OCI-LY1 (cell line): ENCODE measurements around the gene SKP1.

ENCODE experiments used
- H2AFZ ChIP-seq: fragments of 200-600 bp; sonication (generic), shearing (Covaris generic); 2 replicates; pipeline ENCODE4 v1.6.0; 2014; ENCODE audit warnings: antibody characterized with exemption, mild to moderate bottlenecking, low read length
- H3F3A ChIP-seq: fragments of 200-600 bp; sonication (generic), shearing (Covaris generic); 2 replicates; pipeline ENCODE4 v1.6.0; 2014; ENCODE audit warnings: mild to moderate bottlenecking, antibody characterized with exemption, low read length, moderate library complexity; ENCODE audit not compliant: insufficient read depth
- H3K27ac ChIP-seq: fragments of 200-600 bp; sonication (generic); 2 replicates; pipeline ENCODE4 v1.5.1; 2014; ENCODE audit warnings: low read length, mixed run types, mild to moderate bottlenecking, low read depth; ENCODE audit not compliant: poor library complexity, severe bottlenecking
- H3K27me3 ChIP-seq: fragments of 200-600 bp; sonication (generic); 2 replicates; pipeline ENCODE4 v1.6.0; 2014; ENCODE audit warnings: antibody characterized with exemption, mild to moderate bottlenecking, low read length, moderate library complexity; ENCODE audit not compliant: insufficient read depth
- H3K36me3 ChIP-seq: fragments of 200-600 bp; sonication (generic); 2 replicates; pipeline ENCODE4 v1.6.1; 2014; ENCODE audit warnings: mild to moderate bottlenecking, antibody characterized with exemption, low read length, moderate library complexity, mixed read lengths; ENCODE audit not compliant: insufficient read depth
- H3K4me1 ChIP-seq: fragments of 200-600 bp; sonication (generic); 2 replicates; pipeline ENCODE4 v1.5.1; 2014; ENCODE audit warnings: mild to moderate bottlenecking, low read length, moderate library complexity; ENCODE audit not compliant: insufficient read depth, severe bottlenecking
- H3K4me2 ChIP-seq: fragments of 200-600 bp; sonication (generic), shearing (Covaris generic); 2 replicates; pipeline ENCODE4 v1.6.1; 2014; ENCODE audit warnings: low read length
- H3K4me3 ChIP-seq: fragments of 200-600 bp; sonication (generic); 2 replicates; pipeline ENCODE4 v1.5.1; 2014; ENCODE audit warnings: low read length, low read depth, mild to moderate bottlenecking, mixed read lengths; ENCODE audit not compliant: poor library complexity, severe bottlenecking
- H3K79me2 ChIP-seq: fragments of 200-600 bp; shearing (Covaris generic); 2 replicates; pipeline ENCODE4 v1.6.1; 2016; ENCODE audit warnings: mixed run types, low read length, mixed read lengths; ENCODE audit not compliant: insufficient read depth
- H3K9ac ChIP-seq: fragments of 200-600 bp; sonication (generic), shearing (Covaris generic); 2 replicates; pipeline ENCODE4 v1.6.1; 2014; ENCODE audit warnings: mild to moderate bottlenecking, low read length, mixed read lengths
- H3K9me2 ChIP-seq: fragments of 200-600 bp; sonication (generic), shearing (Covaris generic); 2 replicates; pipeline ENCODE4 v1.6.1; 2014; ENCODE audit warnings: low read depth, mild to moderate bottlenecking, low read length, mixed read lengths
- H3K9me3 ChIP-seq: fragments of 200-600 bp; shearing (Covaris generic); 2 replicates; pipeline ENCODE4 v1.6.1; 2014; ENCODE audit warnings: low read length, mixed read lengths
- H4K20me1 ChIP-seq: fragments of 200-600 bp; sonication (generic), shearing (Covaris generic); 2 replicates; pipeline ENCODE4 v1.6.0; 2016; ENCODE audit warnings: mild to moderate bottlenecking, low read length; ENCODE audit not compliant: insufficient read depth
- CTCF ChIP-seq: fragments of 200-600 bp; sonication (generic), shearing (Covaris generic); IDR thresholded peaks from 2 replicates; pipeline ENCODE4 v1.5.1; 2017; ENCODE audit warnings: mild to moderate bottlenecking, antibody characterized with exemption, low read length, moderate library complexity, mixed read lengths
- EZH2 ChIP-seq: fragments of 200-600 bp; sonication (generic), shearing (Covaris generic); IDR thresholded peaks from 2 replicates; pipeline ENCODE4 v1.8.0; 2017; ENCODE audit warnings: borderline replicate concordance, mixed run types, mild to moderate bottlenecking, antibody characterized with exemption, low read length, moderate library complexity, mixed read lengths

Gene SKP1

GRCh38 chr5:134175921-134176510 is 734 bp downstream of the SKP1 start:
- Histone ChIP-seq H3K36me3 (peaks cover 29% of the 10 kb centered on the region), H2AFZ (no peak overlapping the region), H3K9me3 (no peaks in the 10 kb centered on the region), H3K4me1 (peaks cover 29% of the 10 kb centered on the region), H3K4me3 (peak overlapping the region; percentile 85), H3K27ac (peak overlapping the region; percentile 75), H3K79me2 (peaks cover 35% of the 10 kb centered on the region), H4K20me1 (no peaks in the 10 kb centered on the region), H3K9me2 (no peaks in the 10 kb centered on the region), H3K4me2 (peak overlapping the region; percentile 77), H3K9ac (peak overlapping the region; percentile 90), H3K27me3 (no peaks in the 10 kb centered on the region), H3F3A (no peaks in the 10 kb centered on the region)
- TF ChIP-seq EZH2 (no peak), CTCF (no peak)

- H3K27me3 ChIP-seq, result no peaks in the 10 kb centered on the region
- peak overlapping the region; percentile 75 for H3K27ac ChIP-seq
- no peaks in the 10 kb centered on the region for H3K9me3 ChIP-seq
- H3K4me3 ChIP-seq, result peak overlapping the region; percentile 85
- peak overlapping the region; percentile 90 for H3K9ac ChIP-seq
- no peaks in the 10 kb centered on the region for H4K20me1 ChIP-seq
- H3K4me1 ChIP-seq, result peaks cover 29% of the 10 kb centered on the region
- peak overlapping the region; percentile 77 for H3K4me2 ChIP-seq
- peaks cover 37% of the 10 kb centered on the region for H3K36me3 ChIP-seq
- peaks cover 44% of the 10 kb centered on the region for H3K79me2 ChIP-seq
- no peak for TF ChIP-seq CTCF
- no peak for TF ChIP-seq EZH2
- H2AFZ ChIP-seq, result no peak overlapping the region
- H3F3A ChIP-seq, result no peaks in the 10 kb centered on the region
- no peaks in the 10 kb centered on the region for H3K9me2 ChIP-seq
These were observed 1.6 kb downstream of the SKP1 start for GRCh38 chr5:134174841-134175839.

- H3F3A ChIP-seq, result no peaks in the 10 kb centered on the region
- no peak overlapping the region for H3K27ac ChIP-seq
- H3K79me2 ChIP-seq, result peaks cover 44% of the 10 kb centered on the region
- H4K20me1 ChIP-seq, result no peaks in the 10 kb centered on the region
- H3K9ac ChIP-seq, result no peak overlapping the region
- H3K9me2 ChIP-seq, result no peaks in the 10 kb centered on the region
- no peak overlapping the region for H3K4me3 ChIP-seq
- H2AFZ ChIP-seq, result no peak overlapping the region
- peaks cover 21% of the 10 kb centered on the region for H3K4me1 ChIP-seq
- H3K9me3 ChIP-seq, result no peaks in the 10 kb centered on the region
- H3K27me3 ChIP-seq, result no peaks in the 10 kb centered on the region
- TF ChIP-seq CTCF, result no peak
- TF ChIP-seq EZH2, result no peak
- no peak overlapping the region for H3K4me2 ChIP-seq
- peaks cover 64% of the 10 kb centered on the region for H3K36me3 ChIP-seq
These were observed 4.8 kb downstream of the SKP1 start for GRCh38 chr5:134171972-134172371.
